GM12878 (cell line): ENCODE measurements around the gene OR2H2. TPM values are rescaled to one million over a fixed set of nuclear protein-coding genes. Genes with fewer than 3 reads are reported as not detected.

Experiments
- ATAC-seq: fragments of 200-7000 bp; cut with Tn5 transposase; 3 replicates; pipeline ENCODE4 v1.9.1; 2020; ENCODE audit warnings: mild to moderate bottlenecking, moderate library complexity
- BruUV-seq: library from RNA; stranded (reverse); fragments of 400-500 nt; replicated peaks from 2 replicates; lab custom pipeline; 2021; lab: Mats Ljungman, UMichigan
- CTCF ChIA-PET: fragments of 300-600 bp; sonication (Branson Sonifier 250); formaldehyde crosslinking; extraction: SDS; loops from one replicate; lab custom pipeline; 2021; ENCODE audit warnings: inconsistent platforms; lab: Yijun Ruan, JAX
- POLR2A ChIA-PET: fragments of 350-600 bp; formaldehyde crosslinking; extraction: SDS; loops from one replicate; lab custom pipeline; 2021; ENCODE audit warnings: inconsistent platforms; lab: Charles Lee
- RAD21 ChIA-PET: fragments of 300-600 bp; sonication (Branson Sonifier 250); formaldehyde crosslinking; loops from one replicate; lab custom pipeline; 2023; ENCODE audit warnings: antibody characterized with exemption; ENCODE audit not compliant: unreplicated experiment; lab: Charles Lee
- SMC1A ChIA-PET: fragments of 300-600 bp; sonication (Branson Sonifier 250); formaldehyde crosslinking; loops from one replicate; lab custom pipeline; 2023; ENCODE audit not compliant: unreplicated experiment, uncharacterized antibody; lab: Charles Lee
- DNase-seq: peaks from one replicate; pipeline ENCODE4 v3.0.0-alpha.2; 2011; ENCODE audit warnings: low read depth, low spot score
- FAIRE-seq: peaks from 3 replicates; lab custom pipeline; 2011; peaks lifted over from hg19 to GRCh38; lab: Jason Lieb, UNC
- H2AFZ ChIP-seq: 2 replicates; pipeline ENCODE4 v1.6.0; 2011; ENCODE audit warnings: low read depth, low read length, control low read depth; ENCODE audit not compliant: control insufficient read depth
- H3K27ac ChIP-seq: 2 replicates; pipeline ENCODE4 v1.5.1; 2011; ENCODE audit warnings: control low read depth; ENCODE audit not compliant: control insufficient read depth, insufficient read depth
- H3K27me3 ChIP-seq, 2 experiments: replicated peaks in 1 of 2; 2 replicates each; pipeline versions ENCODE4 v1.6.0 to v1.6.1; 2011; ENCODE audit warnings: low read length in 1 of 2; ENCODE audit not compliant: control insufficient read depth in 2 of 2, insufficient read depth in 2 of 2
- H3K36me3 ChIP-seq, 2 experiments: 2 replicates each; pipeline ENCODE4 v1.5.1; 2011; ENCODE audit warnings: low read length in 1 of 2; ENCODE audit not compliant: control insufficient read depth in 2 of 2, insufficient read depth in 2 of 2
- H3K4me1 ChIP-seq: 2 replicates; pipeline ENCODE4 v1.6.1; 2011; ENCODE audit warnings: mild to moderate bottlenecking, low read length, moderate library complexity, mixed read lengths; ENCODE audit not compliant: control insufficient read depth, insufficient read depth
- H3K4me2 ChIP-seq: 2 replicates; pipeline ENCODE4 v1.6.0; 2011; ENCODE audit warnings: control low read depth; ENCODE audit not compliant: control insufficient read depth, insufficient read depth
- H3K4me3 ChIP-seq: fragments of 200-600 bp; sonication (generic); 2 replicates; pipeline ENCODE4 v1.5.1; 2016
- H3K79me2 ChIP-seq: 2 replicates; pipeline ENCODE4 v1.6.0; 2011; ENCODE audit warnings: low read length; ENCODE audit not compliant: control insufficient read depth, insufficient read depth
- H3K9ac ChIP-seq: 2 replicates; pipeline ENCODE4 v1.8.0; 2011; ENCODE audit warnings: low read length, control low read depth, mixed read lengths; ENCODE audit not compliant: control insufficient read depth, insufficient read depth
- H3K9me3 ChIP-seq: replicated peaks from 3 replicates; pipeline ENCODE4 v1.5.1; 2011; ENCODE audit warnings: mild to moderate bottlenecking, low read length; ENCODE audit not compliant: control insufficient read depth, insufficient read depth
- H4K20me1 ChIP-seq: 2 replicates; pipeline ENCODE4 v1.6.0; 2011; ENCODE audit not compliant: control insufficient read depth, insufficient read depth
- EP300 ChIP-seq, 2 experiments: fragments of 150-350 bp in 1 of 2; IDR thresholded peaks; 2 replicates each; pipeline ENCODE4 v1.6.1; 2011 to 2012; ENCODE audit warnings: low read depth in 2 of 2, low read length in 2 of 2, borderline replicate concordance in 1 of 2, improper control_type of control experiment in 1 of 2, inconsistent platforms in 1 of 2; ENCODE audit not compliant: control insufficient read depth in 1 of 2
- KAT2A ChIP-seq: conservative IDR thresholded peaks from 2 replicates; pipeline ENCODE4 v1.6.1; 2011; ENCODE audit warnings: low read depth, low read length; ENCODE audit not compliant: control insufficient read depth
- KDM1A ChIP-seq: fragments of 200-600 bp; sonication (generic); IDR thresholded peaks from 2 replicates; pipeline ENCODE4 v1.6.1; 2016; ENCODE audit warnings: borderline replicate concordance
- MYC ChIP-seq: IDR thresholded peaks from 2 replicates; pipeline ENCODE4 v1.6.1; 2011; ENCODE audit warnings: mild to moderate bottlenecking, low read length, moderate library complexity, inconsistent platforms; ENCODE audit not compliant: insufficient read depth, insufficient replicate concordance, insufficient read length, severe bottlenecking
- RB1 ChIP-seq: fragments of 450-650 bp; formaldehyde crosslinking; IDR thresholded peaks from 2 replicates; pipeline ENCODE4 v1.6.1; 2017; ENCODE audit warnings: mild to moderate bottlenecking, borderline replicate concordance
- RBBP5 ChIP-seq: fragments of 200-600 bp; sonication (generic); conservative IDR thresholded peaks from 2 replicates; pipeline ENCODE4 v1.6.1; 2016
- SMC3 ChIP-seq: IDR thresholded peaks from 2 replicates; pipeline ENCODE4 v1.6.1; 2011; ENCODE audit warnings: low read length, improper control_type of control experiment, borderline replicate concordance
- TAF1 ChIP-seq: IDR thresholded peaks from 2 replicates; pipeline ENCODE4 v1.6.1; 2011; ENCODE audit warnings: mild to moderate bottlenecking, low read depth, low read length, borderline replicate concordance
- TCF7 ChIP-seq: IDR thresholded peaks from 2 replicates; pipeline ENCODE4 v1.6.1; 2014; ENCODE audit warnings: antibody characterized with exemption, borderline replicate concordance
- YY1 ChIP-seq: IDR thresholded peaks from 2 replicates; pipeline ENCODE4 v1.6.1; 2011; ENCODE audit warnings: low read depth, mild to moderate bottlenecking, low read length
- ZBED1 ChIP-seq: IDR thresholded peaks from 2 replicates; pipeline ENCODE4 v1.6.1; 2016; ENCODE audit warnings: borderline replicate concordance
- ZNF622 ChIP-seq: fragments of 450-650 bp; IDR thresholded peaks from 2 replicates; pipeline ENCODE4 v1.6.1; 2017; ENCODE audit warnings: mild to moderate bottlenecking, inconsistent platforms
- WGBS: methylation state at CpG from one replicate; pipeline ENCODE4 v1.1.6; 2016; ENCODE audit warnings: low lambda C conversion rate; ENCODE audit not compliant: insufficient replicate concordance, insufficient coverage; ENCODE audit errors: missing lambda C conversion rate; 5-methylcytosine and 5-hydroxymethylcytosine counted together
- in situ Hi-C: fragments of 300-500 bp; cut with MboI; formaldehyde crosslinking; loops from 9 replicates; pipeline ENCODE4 v1.14.3; 2018; ENCODE audit warnings: mixed read lengths
- intact Hi-C: fragments of 100-400 bp; cut with micrococcal nuclease; formaldehyde crosslinking; loops from one replicate; pipeline ENCODE4 v1.14.2; 2022; ENCODE audit not compliant: unreplicated experiment
- polyA plus RNA-seq, 11 experiments: library from polyadenylated mRNA; depleted of rRNA in 4 of 11; unstranded in 6 of 11; stranded (reverse) in 5 of 11; fragments of >200 nt; fragmentation: Nextera tagmentation in 4 of 11; fragmentation: Illumina TruSeq in 1 of 11; extraction: Ambion mirVana in 4 of 11; extraction: Trizol in 1 of 11; gene quantifications; 1 replicate in 1 of 11; 2 replicates in 10 of 11; pipeline versions ENCODE4 v1.2.1 to v1.2.3, GENCODE V29; 2011 to 2016; ENCODE audit warnings: inconsistent platforms in 2 of 11, missing spikeins in 2 of 11, low read depth in 1 of 11
- total RNA-seq, 4 experiments: library from RNA; depleted of rRNA in 3 of 4; stranded (reverse); fragments of >200 nt in 3 of 4; fragmentation: Illumina TruSeq in 1 of 4; extraction: Trizol in 1 of 4; gene quantifications; 2 replicates each; pipeline versions ENCODE4 v1.2.1 to v1.2.3, GENCODE V29; 2013 to 2021
- TF ChIP-seq, protein P1 (sequence below): fragments of 150-350 bp; IDR thresholded peaks from 2 replicates; pipeline ENCODE4 v1.6.1; 2014; ENCODE audit warnings: mild to moderate bottlenecking, low read depth, low read length
- TF ChIP-seq, protein P2 (sequence below): IDR thresholded peaks from 2 replicates; pipeline ENCODE4 v1.6.1; 2011; ENCODE audit warnings: mild to moderate bottlenecking, low read depth, low read length, moderate library complexity; ENCODE audit not compliant: insufficient replicate concordance
- TF ChIP-seq, protein P3 (sequence below): IDR thresholded peaks from 2 replicates; pipeline ENCODE4 v1.6.1; 2012; ENCODE audit warnings: low read length, inconsistent platforms
- TF ChIP-seq, protein P4 (sequence below): fragments of 150-350 bp; IDR thresholded peaks from 2 replicates; pipeline ENCODE4 v1.6.1; 2016; ENCODE audit warnings: low read depth, low read length

OR2H2 gene
- total and polyA plus RNA-seq, 10 of the 15 experiments (the other 5 are each of a cell fraction or from before 2014, with no cell fraction given): not detected

DNA sequence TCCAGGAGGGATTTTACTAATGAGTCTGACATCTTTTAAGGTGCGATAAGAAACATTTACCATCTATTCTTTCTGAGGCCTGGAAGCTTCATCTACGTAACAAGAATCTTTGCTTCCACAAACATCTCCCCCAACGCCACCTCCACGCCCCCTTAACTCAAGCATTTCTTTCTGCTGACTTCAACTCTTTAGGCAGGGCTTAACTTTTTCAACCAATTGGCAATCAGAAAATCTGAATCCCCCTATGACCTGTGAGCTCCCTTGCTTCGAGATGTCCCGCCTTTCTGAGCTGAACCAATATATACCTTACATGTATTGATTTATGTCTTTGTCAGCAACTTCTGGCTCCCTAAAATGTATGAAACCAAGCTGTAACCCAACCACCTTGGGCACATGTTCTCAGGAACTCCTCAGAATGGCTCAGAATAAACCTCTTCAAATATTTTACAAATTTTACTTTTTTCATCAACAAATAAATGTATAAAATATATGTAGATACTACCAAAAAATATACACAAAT is 11.5 kb downstream of the OR2H2 start (continued):
- TF ChIP-seq, protein P1, sequence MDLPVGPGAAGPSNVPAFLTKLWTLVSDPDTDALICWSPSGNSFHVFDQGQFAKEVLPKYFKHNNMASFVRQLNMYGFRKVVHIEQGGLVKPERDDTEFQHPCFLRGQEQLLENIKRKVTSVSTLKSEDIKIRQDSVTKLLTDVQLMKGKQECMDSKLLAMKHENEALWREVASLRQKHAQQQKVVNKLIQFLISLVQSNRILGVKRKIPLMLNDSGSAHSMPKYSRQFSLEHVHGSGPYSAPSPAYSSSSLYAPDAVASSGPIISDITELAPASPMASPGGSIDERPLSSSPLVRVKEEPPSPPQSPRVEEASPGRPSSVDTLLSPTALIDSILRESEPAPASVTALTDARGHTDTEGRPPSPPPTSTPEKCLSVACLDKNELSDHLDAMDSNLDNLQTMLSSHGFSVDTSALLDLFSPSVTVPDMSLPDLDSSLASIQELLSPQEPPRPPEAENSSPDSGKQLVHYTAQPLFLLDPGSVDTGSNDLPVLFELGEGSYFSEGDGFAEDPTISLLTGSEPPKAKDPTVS: no peak
- TF ChIP-seq EP300 (IDR thresholded peaks at IDR 0.05; ENCODE audit: borderline replicate concordance in 1 of 2, control insufficient read depth in 1 of 2, low read depth in 2 of 2, low read length in 2 of 2): no peak
- TF ChIP-seq ZNF622: no peak
- no peak for TF ChIP-seq SMC3
- no peak for TF ChIP-seq KDM1A

DNA sequence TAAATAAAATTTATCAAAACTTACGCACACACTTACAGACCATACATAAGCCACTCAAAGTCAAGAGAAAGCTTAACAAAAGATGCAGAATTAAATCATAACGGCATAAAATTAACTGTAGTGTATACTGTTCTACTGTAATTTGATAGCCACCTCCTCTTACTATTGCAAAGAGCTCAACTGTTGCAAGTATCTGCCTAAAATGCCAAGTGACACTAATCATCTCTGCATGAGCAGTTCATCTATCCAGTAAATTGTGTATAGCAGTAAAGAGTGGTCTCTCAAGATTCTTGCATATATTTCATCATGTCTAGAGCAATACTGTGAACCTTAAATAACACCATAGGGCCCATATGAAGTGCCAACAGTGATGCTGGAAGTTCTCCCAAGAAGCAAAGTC is 12.3 kb downstream of the OR2H2 start:
- H3K79me2 ChIP-seq: no peaks in the 10 kb centered on the region
- no peaks in the 10 kb centered on the region for H3K36me3 ChIP-seq
- H3K27ac ChIP-seq: no peak overlapping the region
- ChIA-PET CTCF (interaction anchor here (0.6 to 2.7 kb wide), 2 partner anchors 56 to 525 kb away, joined by 3 to 10 read pairs; no protein-coding TSS in a partner anchor), SMC1A (interaction anchor here (0.6 kb wide), 1 partner anchor 15 kb away, joined by 3 read pairs; no protein-coding TSS in a partner anchor), RAD21 (no interaction called here), POLR2A (no interaction called here)
- intact Hi-C loops (no loop called here), in situ Hi-C loops (loop anchor here (10.0 kb wide), 1 partner anchor 902 kb away; no protein-coding TSS in a partner anchor)
- H3K4me1 ChIP-seq: no peaks in the 10 kb centered on the region
- H3K27me3 ChIP-seq: no peaks in the 10 kb centered on the region
- H2AFZ ChIP-seq: no peak overlapping the region
- no peak overlapping the region for H3K9ac ChIP-seq
- BruUV-seq: no TSS peak
- H3K4me3 ChIP-seq: no peak overlapping the region
- H3K4me2 ChIP-seq: no peak overlapping the region
- ATAC-seq: no peak
- WGBS: 50% methylated on average over 2 of the region's 2 CpGs
- H3K9me3 ChIP-seq: no peaks in the 10 kb centered on the region
- H4K20me1 ChIP-seq: no peaks in the 10 kb centered on the region
- DNase-seq: no peak
- no peak for FAIRE-seq
- TF ChIP-seq, protein P2, sequence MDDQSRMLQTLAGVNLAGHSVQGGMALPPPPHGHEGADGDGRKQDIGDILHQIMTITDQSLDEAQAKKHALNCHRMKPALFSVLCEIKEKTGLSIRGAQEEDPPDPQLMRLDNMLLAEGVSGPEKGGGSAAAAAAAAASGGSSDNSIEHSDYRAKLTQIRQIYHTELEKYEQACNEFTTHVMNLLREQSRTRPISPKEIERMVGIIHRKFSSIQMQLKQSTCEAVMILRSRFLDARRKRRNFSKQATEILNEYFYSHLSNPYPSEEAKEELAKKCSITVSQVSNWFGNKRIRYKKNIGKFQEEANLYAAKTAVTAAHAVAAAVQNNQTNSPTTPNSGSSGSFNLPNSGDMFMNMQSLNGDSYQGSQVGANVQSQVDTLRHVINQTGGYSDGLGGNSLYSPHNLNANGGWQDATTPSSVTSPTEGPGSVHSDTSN: no peak
- TF ChIP-seq MYC (no peak), TCF7 (no peak), KAT2A (no peak), RB1 (no peak), TAF1 (no peak), RBBP5 (no peak), ZBED1 (no peak), YY1 (no peak)
- TF ChIP-seq, protein P3, sequence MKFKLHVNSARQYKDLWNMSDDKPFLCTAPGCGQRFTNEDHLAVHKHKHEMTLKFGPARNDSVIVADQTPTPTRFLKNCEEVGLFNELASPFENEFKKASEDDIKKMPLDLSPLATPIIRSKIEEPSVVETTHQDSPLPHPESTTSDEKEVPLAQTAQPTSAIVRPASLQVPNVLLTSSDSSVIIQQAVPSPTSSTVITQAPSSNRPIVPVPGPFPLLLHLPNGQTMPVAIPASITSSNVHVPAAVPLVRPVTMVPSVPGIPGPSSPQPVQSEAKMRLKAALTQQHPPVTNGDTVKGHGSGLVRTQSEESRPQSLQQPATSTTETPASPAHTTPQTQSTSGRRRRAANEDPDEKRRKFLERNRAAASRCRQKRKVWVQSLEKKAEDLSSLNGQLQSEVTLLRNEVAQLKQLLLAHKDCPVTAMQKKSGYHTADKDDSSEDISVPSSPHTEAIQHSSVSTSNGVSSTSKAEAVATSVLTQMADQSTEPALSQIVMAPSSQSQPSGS: no peak
- TF ChIP-seq, protein P4, sequence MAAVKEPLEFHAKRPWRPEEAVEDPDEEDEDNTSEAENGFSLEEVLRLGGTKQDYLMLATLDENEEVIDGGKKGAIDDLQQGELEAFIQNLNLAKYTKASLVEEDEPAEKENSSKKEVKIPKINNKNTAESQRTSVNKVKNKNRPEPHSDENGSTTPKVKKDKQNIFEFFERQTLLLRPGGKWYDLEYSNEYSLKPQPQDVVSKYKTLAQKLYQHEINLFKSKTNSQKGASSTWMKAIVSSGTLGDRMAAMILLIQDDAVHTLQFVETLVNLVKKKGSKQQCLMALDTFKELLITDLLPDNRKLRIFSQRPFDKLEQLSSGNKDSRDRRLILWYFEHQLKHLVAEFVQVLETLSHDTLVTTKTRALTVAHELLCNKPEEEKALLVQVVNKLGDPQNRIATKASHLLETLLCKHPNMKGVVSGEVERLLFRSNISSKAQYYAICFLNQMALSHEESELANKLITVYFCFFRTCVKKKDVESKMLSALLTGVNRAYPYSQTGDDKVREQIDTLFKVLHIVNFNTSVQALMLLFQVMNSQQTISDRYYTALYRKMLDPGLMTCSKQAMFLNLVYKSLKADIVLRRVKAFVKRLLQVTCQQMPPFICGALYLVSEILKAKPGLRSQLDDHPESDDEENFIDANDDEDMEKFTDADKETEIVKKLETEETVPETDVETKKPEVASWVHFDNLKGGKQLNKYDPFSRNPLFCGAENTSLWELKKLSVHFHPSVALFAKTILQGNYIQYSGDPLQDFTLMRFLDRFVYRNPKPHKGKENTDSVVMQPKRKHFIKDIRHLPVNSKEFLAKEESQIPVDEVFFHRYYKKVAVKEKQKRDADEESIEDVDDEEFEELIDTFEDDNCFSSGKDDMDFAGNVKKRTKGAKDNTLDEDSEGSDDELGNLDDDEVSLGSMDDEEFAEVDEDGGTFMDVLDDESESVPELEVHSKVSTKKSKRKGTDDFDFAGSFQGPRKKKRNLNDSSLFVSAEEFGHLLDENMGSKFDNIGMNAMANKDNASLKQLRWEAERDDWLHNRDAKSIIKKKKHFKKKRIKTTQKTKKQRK: no peak
